Activated CD8-positive, alpha-beta memory T cell treated with anti-CD3 and anti-CD28 coated beads for 1 hour (primary cell): ENCODE results near the gene KCNQ1.

Source experiments
- DNase-seq, 2 donors: peaks; one replicate each; pipeline ENCODE4 v3.0.0-alpha.2; 2020; ENCODE audit warnings: low read depth in 1 of 2; ENCODE audit errors: extremely low read depth in 1 of 2

KCNQ1 gene

GRCh38 chr11:2738551-2739431 is 294.0 kb downstream of the KCNQ1 start:
- no peak for DNase-seq

DNA sequence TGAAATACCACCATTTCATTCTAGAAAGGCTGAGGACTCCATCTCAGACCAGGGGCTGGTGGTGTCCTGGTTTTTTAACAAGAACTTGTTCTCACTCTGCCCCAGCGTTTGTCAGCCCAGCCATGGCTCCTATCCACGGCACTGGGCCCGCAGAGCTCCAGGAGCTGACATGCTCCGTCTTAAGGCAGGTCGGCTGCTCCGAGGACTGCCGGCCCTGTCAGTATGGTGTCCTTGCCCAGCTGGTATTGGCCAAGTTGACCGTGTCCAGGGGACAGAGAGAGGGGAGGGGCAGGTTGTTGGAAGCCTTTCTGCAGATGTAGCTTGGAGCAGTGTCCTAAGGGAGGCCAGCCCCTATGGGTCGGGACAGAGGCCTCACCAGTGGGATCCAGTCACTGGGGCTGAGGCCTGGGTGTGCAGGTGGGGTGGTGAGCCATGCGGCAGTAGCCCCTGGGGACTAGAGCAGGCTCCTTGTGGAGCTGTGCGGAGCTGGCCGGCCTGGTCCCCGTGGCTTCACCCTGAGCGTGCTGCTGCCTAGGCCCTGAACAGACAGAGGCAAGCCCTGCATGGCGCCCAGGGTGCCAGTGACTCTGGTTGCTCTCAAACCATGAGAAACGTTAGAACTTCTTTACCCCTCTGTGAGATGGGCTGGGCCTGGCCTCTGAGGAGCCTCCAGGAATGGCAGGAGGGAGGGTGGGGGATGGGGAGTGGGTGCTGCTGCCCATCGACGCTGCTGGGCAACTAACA is 294.9 kb downstream of the KCNQ1 start:
- no peak for DNase-seq

DNA sequence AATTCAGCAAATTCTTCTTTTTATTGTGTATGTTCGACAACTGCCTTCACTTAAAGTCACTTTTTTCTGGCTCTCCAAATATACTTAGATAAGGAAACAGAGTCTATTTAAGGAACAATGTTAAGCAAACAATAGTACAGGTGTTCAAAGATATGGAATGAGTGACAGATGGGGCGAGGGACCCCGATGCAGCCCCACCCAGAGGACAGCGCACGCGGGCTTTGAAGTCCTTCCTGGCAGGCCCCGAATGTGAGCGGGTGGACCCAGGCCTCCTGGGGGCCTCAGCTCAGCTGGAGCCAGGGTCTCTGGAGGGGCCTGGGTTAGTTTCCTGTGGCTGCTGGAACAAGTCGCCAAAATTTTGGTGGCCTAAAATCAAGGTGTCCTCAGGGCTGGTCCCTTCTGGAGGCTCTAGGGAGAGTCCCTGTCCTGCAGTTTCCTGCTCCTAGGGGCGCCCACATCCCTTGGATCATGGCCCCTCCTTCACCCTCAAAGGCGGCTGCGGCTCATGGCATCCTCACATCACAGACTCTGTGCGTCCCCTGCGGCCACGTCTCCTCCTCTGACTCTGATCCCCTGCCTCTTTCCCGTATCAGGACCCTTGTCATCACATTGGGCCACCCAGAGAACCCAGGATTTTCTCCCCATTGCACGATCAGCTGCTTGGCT is 295.6 kb downstream of the KCNQ1 start:
- no peak for DNase-seq

- no peak for DNase-seq
These were observed 296.2 kb downstream of the KCNQ1 start for GRCh38 chr11:2741006-2741376.

DNA sequence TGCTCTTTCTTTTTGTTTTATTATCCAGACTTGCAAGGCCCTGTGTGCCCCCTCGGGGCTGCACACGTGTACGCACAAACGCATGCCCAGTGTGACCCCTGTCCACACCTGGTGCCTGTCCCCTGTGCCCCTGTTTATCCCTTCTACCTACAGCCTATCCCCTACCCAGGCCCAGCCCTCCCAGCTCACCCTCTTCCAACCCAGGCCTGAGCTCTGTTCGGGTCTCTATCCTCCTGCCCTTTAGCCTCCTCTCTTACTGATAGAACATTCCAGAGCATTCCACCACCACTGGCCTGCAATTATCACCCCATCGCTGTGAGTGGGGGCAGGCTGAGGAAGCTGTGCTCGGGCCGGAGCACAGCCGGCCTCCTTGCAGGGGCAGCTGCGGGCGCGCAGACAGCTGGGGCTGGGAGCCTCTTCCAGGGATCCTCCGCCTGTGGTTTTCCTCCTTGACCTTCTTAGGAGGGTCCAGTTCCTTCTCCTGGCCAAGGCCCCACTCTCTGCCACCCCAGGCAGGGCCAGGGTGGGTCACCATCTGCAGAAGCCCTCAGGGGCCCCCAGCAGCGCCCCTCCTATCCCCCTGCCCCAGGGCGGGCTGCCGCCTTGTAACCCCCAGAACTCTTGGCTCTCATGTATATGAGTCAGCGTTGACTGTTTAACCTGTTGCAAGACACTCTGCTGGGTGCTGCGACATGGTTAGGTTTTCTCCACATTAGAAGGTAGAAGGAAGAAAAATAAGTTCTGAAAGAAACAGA is 296.7 kb downstream of the KCNQ1 start:
- no peak for DNase-seq

GRCh38 chr11:2742201-2742600 is 297.4 kb downstream of the KCNQ1 start:
- DNase-seq, result no peak

DNA sequence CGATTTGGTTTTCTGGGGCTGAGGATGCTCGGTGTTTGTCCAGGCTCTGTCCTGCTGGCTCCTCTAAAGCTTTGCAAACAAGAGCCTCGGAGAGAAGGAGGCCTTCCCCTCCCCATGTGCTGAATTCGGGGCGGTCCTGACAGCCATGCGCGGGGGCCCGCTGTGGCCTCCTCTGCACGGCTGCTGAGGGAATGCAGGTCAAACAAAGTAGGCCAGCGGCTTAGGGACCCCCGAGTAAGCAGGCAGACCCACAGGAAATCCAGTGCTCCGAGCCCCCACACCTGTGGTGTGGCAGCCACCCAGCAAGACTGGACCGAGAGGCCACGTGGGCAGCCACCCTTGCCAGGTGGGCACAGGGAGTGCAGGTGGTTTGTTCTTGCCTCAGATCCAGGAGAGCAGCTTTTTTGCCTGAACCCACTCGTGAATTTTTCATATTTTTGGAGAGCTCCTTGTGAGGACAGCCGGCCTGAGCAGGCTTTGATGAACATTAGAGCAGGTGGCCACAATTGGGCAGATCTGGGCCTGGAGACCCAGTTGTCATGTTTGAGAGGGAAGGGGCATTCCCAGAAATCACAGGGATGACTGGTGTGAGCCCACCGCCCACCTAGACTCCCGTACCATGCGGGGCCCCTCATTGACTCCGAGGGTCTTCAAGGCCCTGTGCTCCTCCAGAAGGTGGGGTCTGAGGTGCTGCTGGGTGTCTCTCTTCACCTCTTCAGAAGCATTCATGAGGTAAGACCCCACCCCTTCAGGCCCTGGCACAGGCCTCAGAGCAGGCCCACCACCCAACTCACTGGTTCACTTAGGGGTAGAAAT is 298.0 kb downstream of the KCNQ1 start:
- DNase-seq, result no peak

- no peak for DNase-seq
These were observed 298.8 kb downstream of the KCNQ1 start for GRCh38 chr11:2743427-2744110.

GRCh38 chr11:2744166-2744565 is 299.4 kb downstream of the KCNQ1 start:
- DNase-seq, result no peak

GRCh38 chr11:2745511-2745910 is 300.7 kb downstream of the KCNQ1 start:
- DNase-seq, result no peak

- DNase-seq, result no peak
These were observed 301.8 kb downstream of the KCNQ1 start for GRCh38 chr11:2746401-2747247.

- no peak for DNase-seq
These were observed 302.6 kb downstream of the KCNQ1 start for GRCh38 chr11:2747248-2748027.

DNA sequence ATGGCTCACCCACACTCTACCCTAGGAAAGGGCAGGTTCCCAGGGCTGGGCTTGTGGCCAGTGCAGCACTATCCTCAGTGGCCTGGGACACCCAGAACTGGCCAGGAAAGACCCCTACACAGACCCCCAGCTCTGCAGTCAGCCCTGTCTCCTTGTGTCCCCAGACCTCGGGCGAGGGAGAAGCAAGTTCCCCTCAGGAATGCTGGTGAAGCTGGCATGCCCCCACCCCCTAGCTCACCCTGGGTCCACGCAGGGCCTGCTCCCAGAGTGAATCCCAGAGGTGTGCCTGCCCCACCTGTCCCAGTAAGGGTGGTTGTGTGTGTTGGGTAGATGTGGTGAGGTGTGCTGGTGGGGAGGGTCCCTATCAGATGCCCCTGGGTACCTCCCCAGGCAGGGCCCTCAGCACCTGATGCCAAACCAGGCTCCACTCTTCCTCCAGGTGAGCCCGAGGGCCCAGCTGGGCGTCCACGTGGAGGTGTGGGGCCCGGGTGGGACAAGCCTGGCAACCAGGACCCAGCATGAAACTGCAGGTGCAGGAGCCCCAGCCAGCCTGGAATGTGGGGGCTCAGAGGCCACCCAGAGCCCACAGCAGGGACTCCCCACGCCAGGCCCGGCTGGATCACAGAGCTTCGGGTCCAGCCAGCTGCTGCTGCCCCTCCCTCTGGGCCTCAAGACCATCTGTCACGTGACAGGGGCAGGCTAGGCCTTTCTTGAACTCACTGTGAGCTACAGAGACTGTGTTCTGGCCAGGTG is 303.4 kb downstream of the KCNQ1 start:
- DNase-seq, result no peak

DNA sequence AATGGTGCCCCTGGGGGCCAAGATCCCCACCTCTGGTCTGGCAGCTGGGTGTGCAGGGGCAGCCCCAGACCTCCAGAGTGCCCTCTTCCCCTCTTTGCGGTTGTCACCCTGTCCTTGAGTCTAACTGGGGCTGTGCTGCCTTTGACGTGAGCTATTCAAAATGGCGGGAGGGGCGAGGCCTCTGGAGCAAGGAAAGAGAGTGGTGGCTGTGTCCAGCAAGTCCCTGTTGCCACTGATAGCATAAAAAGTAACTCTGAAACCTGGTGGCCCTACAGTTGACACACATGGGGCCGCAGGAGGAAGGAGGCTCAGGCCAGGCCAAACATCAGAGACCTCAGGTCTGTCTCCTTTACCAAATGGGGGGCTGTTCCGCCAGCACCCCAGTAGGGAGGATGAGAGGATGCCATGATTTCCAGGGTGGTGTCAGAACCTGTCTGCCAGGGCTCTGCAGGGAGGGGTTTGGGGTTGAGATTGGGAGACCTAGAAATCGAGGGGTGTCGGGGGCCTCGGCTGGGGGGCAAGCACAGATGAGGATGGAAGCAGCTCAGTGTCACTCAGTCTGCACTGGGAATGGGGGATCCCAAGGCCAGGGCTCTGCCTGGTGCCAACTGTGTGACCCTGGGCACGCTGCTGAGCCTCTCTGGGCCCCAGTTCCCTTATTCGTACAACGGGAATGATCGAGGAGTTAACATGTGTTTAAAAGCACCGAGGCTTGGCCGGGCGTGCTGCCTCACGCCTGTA is 304.2 kb downstream of the KCNQ1 start:
- no peak for DNase-seq

- no peak for DNase-seq
These were observed 305.4 kb downstream of the KCNQ1 start for GRCh38 chr11:2750101-2750681.
